Measurements from ENCODE around the gene FURIN.
"Not testable (repeated sequence)": the region's sequence is repeated elsewhere in the genome, so short reads cannot be mapped to it uniquely, and the experiment has no call there.

The FURIN gene

DNA sequence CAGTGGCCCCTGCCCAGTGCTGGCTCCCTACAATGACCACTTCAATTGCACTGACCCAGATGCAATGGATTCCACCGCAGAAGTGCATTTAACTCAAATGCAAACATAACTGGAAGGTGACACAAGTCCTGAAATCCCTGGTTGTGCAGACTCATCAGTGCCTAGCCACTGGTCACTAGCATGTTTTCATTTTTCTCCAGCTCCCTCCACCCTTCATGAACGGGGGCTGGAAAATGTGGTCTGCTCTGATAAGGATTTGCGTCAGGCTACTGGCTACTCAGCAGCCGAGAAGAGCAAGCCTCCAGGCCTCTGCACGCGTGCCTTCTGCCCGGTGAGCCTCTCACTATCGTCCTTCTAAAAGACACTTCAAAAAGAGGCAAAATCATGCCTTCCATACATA, 27.4 kb upstream of the FURIN start:
- DNase-seq (ENCODE audit: low read depth in 4 of 4, low spot score in 1 of 4), result no peak

DNA sequence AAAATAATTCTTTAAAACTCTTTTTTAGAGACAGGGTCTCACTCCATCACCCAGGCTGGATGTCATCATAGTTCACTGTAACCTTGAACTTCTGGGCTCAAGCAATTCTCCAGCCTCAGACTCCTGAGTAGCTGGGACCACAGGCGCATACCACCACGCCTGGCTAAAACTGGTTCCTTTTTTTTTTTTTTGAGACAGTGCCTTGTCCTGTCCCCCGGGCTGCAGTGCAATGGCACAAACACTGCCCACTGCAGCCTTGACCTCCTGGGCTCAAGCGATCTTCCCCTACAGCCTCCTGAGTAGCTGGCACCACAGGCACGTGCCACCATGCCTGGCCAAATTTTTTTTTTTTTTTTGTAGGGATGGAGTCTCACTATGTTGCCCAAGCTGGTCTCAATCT, 23.7 kb upstream of the FURIN start:
- DNase-seq (ENCODE audit: low read depth in 4 of 4, low spot score in 1 of 4), result no peak

DNA sequence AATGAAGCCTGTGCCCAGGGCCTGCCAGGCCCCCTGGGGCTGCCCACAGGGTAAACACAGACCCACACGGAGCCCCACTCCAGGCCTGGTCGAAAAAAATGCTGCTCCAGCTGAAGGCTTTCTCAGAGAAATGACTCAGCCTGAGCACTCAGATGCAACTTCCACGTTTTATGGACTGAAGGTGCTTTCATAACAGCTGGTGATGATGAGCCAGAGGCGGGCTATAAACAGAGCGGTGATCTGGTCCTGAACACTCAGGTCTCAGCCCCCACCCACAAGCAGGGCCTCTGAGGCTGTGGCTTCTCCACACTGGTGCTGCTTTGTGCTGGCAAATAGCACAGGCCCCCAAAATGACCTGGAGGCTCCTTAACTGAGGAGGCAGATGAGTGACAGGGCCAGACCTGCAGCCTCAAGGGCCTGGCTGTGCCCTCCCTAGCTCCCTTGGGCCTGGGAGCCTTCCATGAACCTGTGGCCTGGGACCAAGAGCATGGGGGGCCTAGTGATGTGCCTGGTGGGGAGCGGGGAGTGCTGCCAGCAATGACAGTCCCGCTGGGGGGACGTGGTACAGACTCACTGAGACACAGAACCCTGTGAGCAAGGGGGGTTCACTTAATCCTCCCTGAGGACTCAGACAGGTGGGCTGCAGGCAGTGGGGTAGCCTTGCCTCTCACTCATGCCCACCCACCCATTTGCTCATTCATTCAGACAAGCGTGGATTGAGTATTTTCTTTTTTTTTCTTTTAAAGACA, 23.0 kb upstream of the FURIN start:
- DNase-seq (ENCODE audit: low read depth in 4 of 4, low spot score in 1 of 4), result no peak

DNA sequence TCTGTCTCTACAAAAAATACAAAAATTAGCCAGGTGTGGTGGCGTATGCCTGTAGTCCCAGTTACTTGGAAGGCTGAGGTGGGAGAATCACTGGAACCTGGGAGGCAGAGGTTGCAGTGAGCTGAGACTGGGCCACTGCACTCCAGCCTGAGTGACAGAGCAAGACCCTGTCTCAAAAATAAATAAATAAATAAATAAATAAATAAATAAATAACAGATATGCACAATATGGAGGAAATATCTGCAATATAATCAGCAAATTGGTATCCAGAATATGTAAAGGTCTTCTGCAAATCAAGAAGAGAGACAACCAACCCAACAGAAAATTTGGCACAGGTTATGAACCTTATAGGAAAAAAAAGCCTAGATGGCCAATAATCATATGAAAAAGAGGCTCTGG, 19.0 kb upstream of the FURIN start:
- not testable (repeated sequence) for DNase-seq (ENCODE audit: low read depth in 4 of 4, low spot score in 1 of 4)

DNA sequence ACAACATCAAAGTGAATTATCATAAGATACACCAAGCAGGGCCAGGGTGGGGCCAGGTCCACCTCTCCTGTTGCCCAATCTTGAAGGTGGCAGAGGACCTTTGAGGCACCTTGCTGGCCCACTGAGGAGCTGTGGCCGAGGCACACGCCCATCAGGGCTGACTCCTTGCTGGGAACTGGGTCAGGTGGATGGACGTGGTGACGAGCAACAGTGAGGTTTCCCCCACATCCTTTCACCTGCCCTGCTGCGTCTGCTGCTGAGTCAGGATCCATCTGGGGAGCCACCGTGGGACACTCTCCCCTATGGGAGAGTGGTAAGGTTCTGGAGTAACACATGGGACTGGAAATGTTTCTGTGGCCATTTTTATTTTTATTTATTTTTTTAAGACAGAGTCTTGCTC, 17.3 kb upstream of the FURIN start:
- DNase-seq (ENCODE audit: low read depth in 4 of 4, low spot score in 1 of 4), result no peak

DNA sequence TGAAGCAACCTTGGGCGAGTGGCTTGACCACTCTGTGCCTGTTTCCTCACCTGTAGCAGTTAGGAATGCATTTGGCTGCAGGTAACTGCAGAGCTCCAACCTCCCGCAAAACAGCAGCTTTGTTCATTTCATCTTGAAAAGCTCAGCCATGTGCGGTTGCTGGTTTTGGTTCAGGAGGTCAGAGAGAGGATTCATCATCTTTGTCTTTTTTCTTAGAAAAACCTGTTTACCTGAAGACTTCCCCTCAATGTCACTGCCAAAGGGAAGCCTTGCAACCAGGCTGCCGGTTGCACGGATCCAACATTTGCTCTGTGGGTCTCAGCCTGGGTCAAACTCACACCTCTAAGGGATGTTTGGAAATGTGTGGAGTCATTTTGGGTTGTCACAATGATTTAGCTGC, 16.4 kb upstream of the FURIN start:
- no peak for DNase-seq (ENCODE audit: low read depth in 4 of 4, low spot score in 1 of 4)

DNA sequence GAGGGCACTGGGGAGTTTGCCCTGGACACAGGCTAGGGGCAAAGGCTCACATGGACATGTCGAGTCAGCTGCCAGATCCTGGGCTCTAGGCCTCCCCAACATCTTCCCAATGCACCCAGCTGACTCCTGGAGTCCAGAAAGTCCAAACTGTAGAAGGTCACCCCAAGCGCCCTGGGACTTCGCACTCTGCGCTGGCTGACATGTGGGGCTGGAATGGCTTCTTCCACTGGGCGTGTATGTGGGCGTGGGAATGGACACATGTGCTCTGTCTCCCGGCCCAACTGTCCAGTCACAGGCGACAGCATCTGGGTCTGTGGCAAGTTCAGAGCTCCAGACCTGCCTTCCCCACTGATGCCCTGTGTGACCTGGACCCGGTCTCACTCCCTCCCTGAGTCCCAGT, 13.2 kb upstream of the FURIN start:
- DNase-seq (ENCODE audit: low read depth in 4 of 4, low spot score in 1 of 4), result no peak

DNA sequence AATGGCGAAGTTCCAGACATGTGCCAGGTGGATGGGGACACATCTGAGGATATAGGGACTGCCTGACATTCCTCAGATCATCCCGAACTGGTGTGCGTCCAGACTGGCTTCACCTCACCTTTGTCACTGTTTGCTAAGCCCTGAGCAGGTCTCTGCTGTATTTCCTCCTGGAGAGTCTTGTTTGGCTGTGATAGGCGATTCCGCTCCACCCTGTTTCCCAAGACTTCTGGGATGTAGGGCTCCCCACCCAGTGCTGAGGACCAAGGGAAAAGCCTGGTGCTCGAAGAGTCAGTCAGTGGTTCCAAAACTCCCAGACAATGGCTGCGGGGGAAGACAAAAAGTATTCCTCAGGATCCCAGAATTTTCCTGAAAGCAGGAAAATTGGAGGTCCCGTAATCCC, 11.1 kb upstream of the FURIN start:
- no peak for DNase-seq (ENCODE audit: low read depth in 4 of 4, low spot score in 1 of 4)

DNA sequence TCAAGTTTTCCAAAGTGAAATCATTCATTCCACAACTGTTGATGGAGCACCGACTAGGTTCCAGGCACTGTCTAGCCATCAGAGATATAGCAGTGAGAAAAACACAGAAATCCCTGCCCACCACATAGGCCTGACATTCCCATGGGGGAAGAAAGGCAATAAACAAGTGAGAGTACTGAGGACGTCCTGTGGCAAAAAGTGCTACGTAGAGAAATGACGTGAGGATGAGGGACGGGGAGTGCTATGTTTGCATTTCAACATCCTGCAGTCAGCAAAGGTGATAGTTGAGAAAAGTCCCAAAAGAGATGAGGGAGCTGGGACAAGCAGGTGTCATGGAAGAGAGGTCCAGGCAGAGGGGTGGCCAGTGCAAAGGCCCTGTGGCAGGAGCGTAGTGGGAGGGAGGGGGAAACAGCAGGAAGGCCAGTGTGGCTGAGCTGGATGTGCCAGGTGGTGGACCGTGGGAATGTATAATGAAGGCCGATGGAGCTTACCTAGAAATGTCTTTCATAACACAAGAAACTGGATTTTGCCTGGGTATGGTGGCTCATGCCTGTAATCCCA, 10.4 kb upstream of the FURIN start:
- no peak for DNase-seq (ENCODE audit: low read depth in 4 of 4, low spot score in 1 of 4)

DNA sequence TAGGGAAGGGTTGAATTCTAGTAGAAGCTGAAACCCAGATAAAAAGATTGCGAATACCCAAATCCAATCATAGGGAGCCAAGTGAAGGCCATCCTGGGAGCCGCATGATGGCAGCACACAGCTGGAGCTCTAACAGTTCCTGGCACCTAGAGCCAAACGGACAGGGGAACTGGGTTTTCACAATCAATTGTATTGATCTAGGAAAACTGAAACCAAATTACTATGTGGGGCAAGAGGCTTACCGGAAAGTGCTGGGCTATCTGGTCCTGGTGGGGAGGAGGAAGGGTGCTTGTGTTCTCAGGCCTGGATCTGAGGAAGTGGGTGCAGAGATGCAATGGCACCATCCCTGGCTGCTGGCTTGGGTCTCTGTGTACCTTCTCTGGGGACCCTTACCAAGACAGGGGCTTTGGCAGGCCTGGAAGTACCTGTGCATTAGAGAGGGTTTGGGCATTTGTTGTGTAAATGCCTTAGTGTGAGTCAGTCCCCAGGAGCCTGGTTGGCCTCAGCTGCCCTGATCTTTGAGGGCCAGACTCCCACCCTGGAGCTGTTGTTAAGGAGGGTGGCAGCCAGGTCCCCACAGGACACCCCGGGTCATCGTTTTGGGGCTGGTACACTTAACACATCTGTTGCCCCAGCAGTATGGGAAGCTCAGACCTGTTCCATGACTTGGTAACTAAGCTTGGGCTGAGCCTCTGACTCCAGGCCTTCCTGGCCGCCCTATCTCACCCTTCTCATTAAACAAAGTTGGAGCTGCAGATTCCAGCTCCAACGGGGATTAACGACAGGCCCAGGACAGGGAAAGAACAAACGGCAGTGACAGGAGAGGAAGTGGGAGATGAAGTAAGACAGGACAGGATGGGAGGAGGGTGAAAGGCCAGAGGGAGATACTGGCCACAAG, 8.9 kb upstream of the FURIN start:
- DNase-seq (ENCODE audit: low read depth in 4 of 4, low spot score in 1 of 4), result no peak

DNA sequence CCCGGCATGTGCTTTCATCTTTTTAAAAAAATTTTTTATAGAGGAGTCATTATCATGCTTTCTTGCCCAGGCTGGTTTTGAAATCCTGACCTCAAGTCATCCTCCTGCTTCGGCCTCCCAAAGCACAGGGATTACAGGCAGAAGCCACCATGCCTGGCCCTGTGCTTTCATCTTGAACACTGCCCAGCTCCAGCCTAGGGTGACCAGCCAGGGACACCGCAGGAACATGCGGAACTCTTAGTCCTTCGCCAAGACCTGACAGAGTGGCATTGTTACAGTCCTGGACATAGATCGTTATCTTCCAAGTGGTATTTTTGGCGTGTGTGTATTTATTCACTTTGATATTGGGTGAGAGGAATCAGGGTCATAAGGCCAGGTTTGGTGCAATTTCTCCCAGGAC, 7.9 kb upstream of the FURIN start:
- DNase-seq (ENCODE audit: low read depth in 4 of 4, low spot score in 1 of 4), result no peak

DNA sequence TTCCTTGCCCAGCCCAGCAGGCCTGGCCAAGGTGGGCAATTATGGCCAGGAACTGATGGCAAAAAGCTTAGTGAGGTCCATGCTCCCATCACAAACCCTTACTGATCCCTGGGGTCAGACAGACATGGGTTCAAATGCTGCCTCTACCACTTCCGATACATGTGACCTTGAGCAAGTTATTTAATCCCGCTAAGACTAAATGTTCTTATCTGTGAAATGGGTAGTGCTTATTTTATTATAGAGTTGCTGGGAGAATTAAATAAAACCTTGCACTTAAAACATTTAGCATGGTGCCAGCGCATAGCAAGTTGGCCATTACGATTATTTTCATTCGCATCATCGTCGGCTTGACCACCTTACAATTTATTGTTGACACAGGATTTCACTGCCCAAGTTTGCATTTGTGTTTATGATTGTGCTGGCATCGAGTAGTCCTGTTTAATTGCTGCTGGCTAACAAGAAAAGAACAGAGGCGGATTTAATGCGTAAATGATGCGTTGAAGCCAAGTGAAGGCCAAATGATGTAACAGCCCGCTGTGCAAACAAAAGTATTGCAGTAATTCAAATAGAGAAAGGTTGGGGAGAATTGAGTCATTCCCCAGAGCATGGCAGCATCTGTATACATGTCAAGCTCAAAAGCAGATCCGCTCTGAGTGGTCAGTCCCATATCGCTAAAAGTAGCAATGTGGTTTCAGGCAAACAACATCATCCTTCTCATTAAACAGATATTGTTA, 7.3 kb upstream of the FURIN start:
- no peak for DNase-seq (ENCODE audit: low read depth in 4 of 4, low spot score in 1 of 4)

DNA sequence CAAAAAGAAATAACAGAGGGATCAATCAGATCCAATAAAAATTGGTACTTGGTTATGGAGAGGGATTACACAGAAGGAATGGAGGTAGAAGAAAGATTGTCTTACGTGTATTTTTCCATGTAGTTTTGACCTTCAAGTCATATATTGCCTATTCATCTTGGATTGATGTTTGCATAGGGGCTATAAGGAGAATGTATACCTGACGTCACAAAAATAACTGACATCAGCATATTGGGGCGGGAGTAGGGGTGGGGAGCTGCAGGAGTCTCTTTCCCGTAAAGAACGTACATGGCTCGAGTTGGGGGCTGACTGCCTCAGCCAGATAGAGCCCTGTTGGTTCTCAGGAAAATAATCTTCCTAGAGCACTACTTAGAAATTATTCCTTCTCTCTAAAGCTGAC, 5.9 kb upstream of the FURIN start:
- no peak for DNase-seq (ENCODE audit: low read depth in 4 of 4, low spot score in 1 of 4)

DNA sequence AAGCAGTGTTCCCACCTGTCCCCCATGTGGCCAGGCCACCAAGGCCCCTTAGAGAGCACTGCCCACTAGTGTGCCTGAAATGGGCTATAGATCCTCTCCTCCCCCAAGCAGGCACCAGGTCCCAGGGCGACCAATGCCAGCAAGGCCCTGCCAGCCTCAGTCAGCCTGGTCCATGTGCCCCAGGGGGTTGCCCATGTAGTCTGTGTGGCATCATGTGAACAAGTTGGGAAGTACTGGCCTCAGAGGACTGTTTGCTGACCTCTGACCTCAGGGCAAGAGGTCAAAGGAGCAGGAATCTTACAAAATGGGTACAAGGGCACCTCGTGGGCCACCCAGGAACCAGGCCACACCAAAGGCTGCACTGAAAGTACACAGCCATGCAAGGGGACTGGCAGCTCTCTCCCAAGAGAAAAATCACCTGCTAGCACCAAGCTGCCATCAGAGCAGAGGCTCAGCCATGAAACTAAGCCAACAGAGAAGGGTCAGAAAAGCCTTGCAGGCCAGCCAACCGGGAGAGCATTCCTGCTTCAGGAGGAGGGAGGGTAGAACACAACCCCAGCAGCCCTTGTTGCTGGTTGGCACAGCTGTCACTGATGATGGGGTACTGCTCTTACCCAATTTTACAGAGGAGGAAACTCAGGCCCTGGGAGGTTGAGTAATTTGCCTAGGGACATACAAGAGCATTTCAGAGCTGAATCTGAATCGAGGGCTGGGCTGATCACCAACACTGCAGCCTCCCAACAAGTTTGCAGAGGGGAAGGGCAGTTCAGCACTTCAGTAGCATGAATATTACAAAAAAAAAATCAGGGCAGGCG, 5.2 kb upstream of the FURIN start:
- no peak for DNase-seq (ENCODE audit: low read depth in 4 of 4, low spot score in 1 of 4)

DNA sequence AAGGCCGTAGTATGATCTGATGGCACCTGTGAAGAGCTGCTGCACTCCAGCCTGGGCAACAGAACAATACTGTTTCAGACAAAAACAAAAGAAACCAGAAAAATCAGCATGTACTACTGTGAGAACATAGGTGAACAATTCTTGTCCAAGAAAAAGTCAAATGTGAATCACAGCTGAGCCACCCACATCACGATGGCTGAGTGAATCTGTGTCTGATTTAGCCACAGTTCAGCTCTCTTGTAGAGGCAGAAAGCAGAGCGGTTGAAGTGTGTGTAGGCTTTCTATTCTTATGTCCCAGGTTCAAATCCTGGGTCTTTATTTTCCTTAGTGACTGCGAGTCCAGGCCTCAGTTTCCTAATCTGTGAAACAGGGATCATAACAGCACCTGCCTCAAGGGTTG, 4.4 kb upstream of the FURIN start:
- DNase-seq (ENCODE audit: low read depth in 4 of 4, low spot score in 1 of 4), result no peak

DNA sequence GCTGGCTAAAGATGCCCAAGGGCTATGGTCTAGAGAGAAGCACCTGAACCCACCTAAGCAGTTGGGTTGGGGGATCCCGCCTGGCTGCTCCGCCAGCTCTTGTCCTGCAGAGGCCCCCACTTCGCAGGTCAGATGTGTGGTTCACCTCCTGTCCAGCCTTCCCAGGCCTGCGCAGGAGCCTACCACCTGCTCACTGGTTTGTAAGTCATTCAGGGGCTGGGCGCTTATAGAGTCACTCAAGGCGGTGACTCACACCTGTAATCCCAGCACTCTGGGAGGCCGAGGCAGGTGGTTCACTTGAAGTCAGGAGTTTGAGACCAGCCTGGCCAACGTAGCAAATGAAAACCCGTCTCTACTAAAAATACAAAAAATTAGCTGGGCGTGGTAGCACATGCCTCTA, 3.9 kb upstream of the FURIN start:
- no peak for DNase-seq (ENCODE audit: low read depth in 4 of 4, low spot score in 1 of 4)

DNA sequence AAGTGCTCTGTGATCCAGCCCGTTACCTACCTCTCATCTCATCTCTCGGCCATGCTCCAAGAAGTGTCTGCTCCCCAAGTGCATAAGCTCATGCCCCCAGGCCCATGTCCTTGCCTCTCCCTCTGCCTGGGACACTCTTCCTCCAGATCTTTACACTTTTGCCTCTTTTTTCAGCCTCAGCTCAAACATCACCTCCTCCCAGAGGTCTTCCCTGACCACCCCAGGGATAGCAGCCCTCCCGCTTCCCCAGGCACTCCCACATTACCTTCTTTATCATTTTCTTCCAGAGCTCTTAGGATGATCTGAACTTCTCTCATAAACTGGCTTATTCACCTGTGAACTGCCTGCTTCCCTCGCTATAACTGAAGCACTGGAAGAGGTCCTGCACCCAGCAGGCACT, 2.7 kb upstream of the FURIN start:
- no peak for DNase-seq (ENCODE audit: low read depth in 4 of 4, low spot score in 1 of 4)

DNA sequence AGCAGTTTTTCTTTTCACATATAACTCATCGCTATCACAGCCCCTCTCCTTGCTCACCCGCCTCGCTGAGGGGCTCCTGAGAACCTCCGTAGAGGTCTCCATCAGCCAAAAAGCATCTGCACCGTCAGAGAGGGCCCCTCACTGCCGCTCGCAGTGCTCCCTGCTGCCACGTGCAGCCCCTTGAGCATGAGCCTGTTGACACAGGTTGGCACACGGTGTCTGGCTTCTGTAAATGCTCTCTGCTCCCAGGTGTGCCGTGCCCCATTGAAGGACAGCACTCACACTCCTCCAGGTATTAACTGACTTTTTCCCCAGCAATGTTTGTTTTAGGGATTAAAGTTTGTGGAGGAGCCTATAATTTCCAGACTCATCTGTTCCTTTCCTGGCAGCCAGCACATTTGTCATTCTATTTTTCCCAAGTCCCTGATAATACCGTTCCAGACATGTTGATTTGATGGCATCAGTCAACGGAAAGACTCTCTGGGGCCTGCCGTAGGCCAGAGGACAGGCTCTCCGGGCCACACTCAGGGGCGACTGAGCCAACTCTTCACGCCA, 2.1 kb upstream of the FURIN start:
- DNase-seq (ENCODE audit: low read depth in 4 of 4, low spot score in 1 of 4), result no peak

DNA sequence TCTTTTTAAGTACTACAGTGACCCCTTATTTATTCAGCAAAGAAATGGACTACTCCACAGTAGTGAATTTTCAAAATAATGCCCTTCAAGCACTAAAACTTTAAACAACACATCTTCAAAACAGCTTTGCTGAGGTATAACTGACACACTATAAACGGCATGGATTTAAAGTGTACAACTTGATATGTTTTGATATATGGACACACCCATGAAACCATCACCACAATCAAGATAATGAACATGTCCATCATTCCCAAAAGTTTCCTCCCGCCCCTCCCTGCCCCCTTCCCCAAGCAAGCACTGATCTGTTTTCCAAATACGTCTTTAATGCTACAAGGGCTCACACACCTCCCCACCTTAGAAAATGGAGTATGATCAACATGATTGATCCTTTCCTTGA, 1.6 kb upstream of the FURIN start:
- no peak for DNase-seq (ENCODE audit: low read depth in 4 of 4, low spot score in 1 of 4)

DNA sequence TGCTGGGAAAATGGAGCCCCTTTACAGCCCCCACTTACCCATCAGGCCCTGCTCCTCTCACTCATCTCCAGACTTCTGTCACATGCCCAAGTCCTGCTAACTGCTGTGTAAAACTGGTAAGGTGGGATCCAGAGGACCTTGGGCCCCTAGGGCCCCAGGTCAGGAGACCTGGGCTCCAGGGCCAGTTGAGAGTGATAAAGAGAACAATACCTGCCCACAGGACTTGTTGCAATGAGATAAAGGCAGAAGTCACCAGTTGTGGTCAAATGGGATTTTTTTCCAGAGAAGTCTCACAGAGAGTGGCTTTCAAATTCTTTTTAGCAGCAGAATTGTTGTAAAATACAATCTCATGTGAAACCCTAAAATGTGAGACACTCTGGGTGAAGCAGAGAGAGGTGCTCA, 753 bp downstream of the FURIN start:
- DNase-seq (ENCODE audit: low read depth in 4 of 4, low spot score in 1 of 4), result no peak
